ENCODE measurements around the gene FAM184B.

Gene FAM184B

DNA sequence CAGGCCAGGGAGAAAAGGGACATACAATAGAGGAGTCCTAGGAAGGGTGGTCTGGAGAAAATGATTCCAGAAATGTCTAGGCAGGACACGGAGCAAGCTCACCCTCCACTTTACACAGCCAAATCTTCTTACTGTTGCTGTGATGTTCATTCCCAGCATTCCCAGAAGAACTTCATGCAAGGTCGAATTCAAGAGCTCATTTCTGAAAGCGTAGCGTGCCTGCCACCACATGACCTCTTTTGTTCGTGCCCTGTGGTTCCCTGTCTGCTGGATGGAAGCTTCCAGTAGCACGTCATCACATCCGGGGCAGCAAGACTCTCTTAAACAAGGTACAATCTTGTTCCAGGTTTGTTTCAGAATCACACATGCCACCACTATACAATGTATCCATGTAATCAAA lies 57.8 kb downstream of the FAM184B start:
- H3K4me3 ChIP-seq (replicated peaks; ENCODE audit: low read depth, low read length) = no peak overlapping the region
- DNase-seq (ENCODE audit: extremely low read depth, low read depth) = no peak
- TF ChIP-seq, protein P1, sequence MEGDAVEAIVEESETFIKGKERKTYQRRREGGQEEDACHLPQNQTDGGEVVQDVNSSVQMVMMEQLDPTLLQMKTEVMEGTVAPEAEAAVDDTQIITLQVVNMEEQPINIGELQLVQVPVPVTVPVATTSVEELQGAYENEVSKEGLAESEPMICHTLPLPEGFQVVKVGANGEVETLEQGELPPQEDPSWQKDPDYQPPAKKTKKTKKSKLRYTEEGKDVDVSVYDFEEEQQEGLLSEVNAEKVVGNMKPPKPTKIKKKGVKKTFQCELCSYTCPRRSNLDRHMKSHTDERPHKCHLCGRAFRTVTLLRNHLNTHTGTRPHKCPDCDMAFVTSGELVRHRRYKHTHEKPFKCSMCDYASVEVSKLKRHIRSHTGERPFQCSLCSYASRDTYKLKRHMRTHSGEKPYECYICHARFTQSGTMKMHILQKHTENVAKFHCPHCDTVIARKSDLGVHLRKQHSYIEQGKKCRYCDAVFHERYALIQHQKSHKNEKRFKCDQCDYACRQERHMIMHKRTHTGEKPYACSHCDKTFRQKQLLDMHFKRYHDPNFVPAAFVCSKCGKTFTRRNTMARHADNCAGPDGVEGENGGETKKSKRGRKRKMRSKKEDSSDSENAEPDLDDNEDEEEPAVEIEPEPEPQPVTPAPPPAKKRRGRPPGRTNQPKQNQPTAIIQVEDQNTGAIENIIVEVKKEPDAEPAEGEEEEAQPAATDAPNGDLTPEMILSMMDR (IDR thresholded peaks at IDR 0.05; ENCODE audit: low read depth, low read length, missing control alignments) = no peak

DNA sequence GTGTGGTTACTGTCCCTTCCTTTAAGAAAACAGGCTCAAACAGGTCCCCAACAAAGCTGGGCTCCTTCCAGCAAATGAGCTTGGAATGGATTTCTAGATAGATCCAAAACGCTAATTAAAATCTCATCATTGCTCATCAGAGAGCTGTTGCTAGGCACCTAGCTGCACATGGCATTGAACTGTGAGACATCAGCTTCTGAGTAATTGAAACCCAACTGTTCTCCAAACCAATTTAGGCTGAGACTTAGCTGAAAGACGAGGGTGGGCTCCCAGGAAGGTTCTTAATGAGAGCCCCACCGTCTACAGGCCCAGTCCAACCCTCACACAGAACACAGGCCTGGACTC lies 59.1 kb downstream of the FAM184B start:
- TF ChIP-seq, protein P1 (IDR thresholded peaks at IDR 0.05; ENCODE audit: low read depth, low read length, missing control alignments) = no peak
- no peak for DNase-seq (ENCODE audit: extremely low read depth, low read depth)
- no peak overlapping the region for H3K4me3 ChIP-seq (replicated peaks; ENCODE audit: low read depth, low read length)

DNA sequence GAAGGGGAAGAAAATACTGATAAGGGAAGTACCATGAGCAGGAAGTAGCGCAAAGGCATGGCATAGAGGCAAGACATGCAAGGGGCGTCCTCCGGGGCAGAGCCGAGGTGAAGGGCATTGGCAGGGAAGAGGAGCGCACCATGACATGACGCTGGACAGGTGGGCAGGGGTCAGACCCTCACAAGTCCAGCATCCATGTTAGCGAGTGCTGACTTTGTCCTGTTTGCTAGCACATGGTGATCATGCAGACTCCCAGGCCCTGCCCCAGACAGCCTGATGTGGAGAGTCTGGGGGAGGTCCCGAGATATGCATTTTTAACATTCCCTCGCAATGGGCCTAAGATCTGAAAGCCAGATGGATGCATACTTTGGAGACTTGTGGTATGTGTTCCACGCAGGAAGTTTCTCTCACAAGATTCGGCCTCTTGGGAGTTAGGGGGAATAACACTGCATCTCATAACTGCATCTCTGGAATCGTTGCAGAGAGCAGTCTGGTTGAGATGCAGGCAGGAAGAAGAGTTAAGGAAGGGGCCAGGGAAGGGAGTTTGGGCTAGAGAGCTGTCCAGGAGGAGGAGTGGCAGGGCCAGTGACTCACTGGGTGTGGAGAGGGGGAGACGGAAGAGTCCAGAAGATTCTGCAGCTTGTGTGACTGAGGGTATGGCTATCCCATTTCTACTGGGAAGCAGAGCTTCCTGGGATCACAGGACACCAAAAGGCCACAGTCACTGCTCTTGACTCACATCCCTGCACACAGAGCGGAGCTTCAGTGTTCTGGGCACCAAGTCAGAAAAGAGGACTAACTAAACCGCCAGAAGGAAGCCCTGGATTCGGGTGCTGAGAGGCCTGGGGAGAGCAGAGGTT lies 59.7 kb downstream of the FAM184B start:
- TF ChIP-seq, protein P1 (IDR thresholded peaks at IDR 0.05; ENCODE audit: low read depth, low read length, missing control alignments) = no peak
- H3K4me3 ChIP-seq (replicated peaks; ENCODE audit: low read depth, low read length) = no peak overlapping the region
- no peak for DNase-seq (ENCODE audit: extremely low read depth, low read depth)

DNA sequence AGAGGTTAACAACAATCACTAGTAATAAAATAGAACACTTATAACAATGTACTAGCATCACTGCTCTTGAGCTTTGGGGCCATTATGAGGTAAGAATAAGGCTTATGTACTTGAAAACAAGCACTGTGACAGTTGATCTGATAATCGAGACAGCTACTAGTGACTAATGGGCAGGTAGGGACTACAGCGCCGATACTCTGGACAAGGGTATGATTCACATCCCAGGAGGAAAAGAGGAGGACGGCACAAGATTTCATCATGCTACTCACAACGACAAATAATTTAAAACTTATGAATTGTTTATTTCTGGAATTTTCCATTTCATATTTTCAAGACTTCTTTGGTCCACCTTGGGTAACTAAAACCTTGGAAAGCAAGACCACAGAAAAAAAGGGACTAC lies 62.3 kb downstream of the FAM184B start:
- TF ChIP-seq, protein P1 (IDR thresholded peaks at IDR 0.05; ENCODE audit: low read depth, low read length, missing control alignments) = no peak
- H3K4me3 ChIP-seq (replicated peaks; ENCODE audit: low read depth, low read length) = no peak overlapping the region
- no peak for DNase-seq (ENCODE audit: extremely low read depth, low read depth)

DNA sequence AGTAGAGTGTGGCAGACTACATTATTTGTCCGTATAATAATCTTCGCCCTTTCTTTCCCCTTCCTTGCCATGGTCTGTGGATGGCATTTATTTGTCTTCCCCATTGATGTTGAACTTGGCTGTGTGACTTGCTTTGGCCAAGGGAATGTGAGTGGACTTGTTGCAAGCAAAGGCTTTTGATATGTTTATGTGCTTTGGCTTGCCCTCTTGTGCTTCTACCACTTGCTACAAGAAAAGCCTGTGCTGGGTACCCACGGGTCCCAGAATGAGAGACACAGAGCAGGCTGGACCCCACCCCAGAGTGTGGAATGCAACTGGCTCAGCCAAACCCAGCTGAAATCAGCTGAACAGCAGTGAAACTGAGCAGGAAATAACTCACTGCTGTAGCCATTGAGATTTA lies 63.0 kb downstream of the FAM184B start:
- no peak for DNase-seq (ENCODE audit: extremely low read depth, low read depth)
- TF ChIP-seq, protein P1 (IDR thresholded peaks at IDR 0.05; ENCODE audit: low read depth, low read length, missing control alignments) = no peak
- no peak overlapping the region for H3K4me3 ChIP-seq (replicated peaks; ENCODE audit: low read depth, low read length)

DNA sequence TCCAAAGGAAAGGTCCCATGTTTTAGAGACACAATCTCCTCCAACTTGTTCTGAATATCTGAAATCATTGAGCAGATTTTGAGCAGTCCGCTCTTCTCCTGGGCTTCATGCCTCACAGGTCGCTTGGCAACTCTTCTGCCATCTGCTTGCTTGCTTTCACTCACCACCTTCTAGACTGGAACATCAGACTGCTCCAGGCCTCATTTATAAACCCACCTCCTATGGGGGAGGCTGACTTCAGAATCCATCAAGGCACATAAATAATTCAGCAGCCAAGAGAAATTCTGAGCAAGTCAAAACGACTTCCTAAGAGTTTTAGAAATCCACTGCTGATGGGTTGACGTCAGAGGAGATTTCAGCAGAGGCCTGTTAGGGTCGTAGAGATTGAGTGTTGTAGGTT lies 64.1 kb downstream of the FAM184B start:
- no peak for DNase-seq (ENCODE audit: extremely low read depth, low read depth)
- TF ChIP-seq, protein P1 (IDR thresholded peaks at IDR 0.05; ENCODE audit: low read depth, low read length, missing control alignments) = no peak
- no peak overlapping the region for H3K4me3 ChIP-seq (replicated peaks; ENCODE audit: low read depth, low read length)

DNA sequence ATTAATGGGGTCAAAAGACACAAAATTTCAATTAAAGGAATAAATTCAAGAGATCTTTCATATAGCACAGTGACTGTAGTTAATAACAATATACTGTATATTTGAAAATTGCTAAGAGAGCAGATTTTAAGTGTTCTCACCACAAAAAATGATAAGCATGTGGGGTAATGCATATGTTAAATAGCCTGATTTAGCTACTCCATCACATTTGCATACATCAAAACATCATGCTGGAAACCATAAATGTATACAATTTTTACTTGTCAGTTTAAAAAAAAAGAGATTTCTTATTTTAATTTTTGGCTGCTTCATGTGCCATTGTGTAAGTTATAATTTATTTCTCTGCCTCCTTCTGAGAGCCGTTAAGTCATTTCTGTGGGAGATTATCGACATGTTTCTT lies 65.9 kb downstream of the FAM184B start:
- DNase-seq (ENCODE audit: extremely low read depth, low read depth) = no peak
- TF ChIP-seq, protein P1 (IDR thresholded peaks at IDR 0.05; ENCODE audit: low read depth, low read length, missing control alignments) = no peak
- H3K4me3 ChIP-seq (replicated peaks; ENCODE audit: low read depth, low read length) = no peak overlapping the region

All from HFF-Myc (cell line).